Measurements from ENCODE around the gene AP2A1.

Gene AP2A1

GRCh38 chr19:49772850-49773432 is 6.1 kb downstream of the AP2A1 start:
- DNase-seq (ENCODE audit: low read depth) = no peak
- no peak for TF ChIP-seq CTCF (IDR thresholded peaks at IDR 0.05; ENCODE audit: control insufficient read depth, extremely low read depth, insufficient read depth)
- no peak overlapping the region for H3K4me3 ChIP-seq (ENCODE audit: low read depth, low read length)

GRCh38 chr19:49773663-49774350 is 7.0 kb downstream of the AP2A1 start:
- TF ChIP-seq CTCF (IDR thresholded peaks at IDR 0.05; ENCODE audit: control insufficient read depth, extremely low read depth, insufficient read depth) = no peak
- H3K4me3 ChIP-seq (ENCODE audit: low read depth, low read length) = no peak overlapping the region
- no peak for DNase-seq (ENCODE audit: low read depth)

GRCh38 chr19:49774969-49775368 is 8.2 kb downstream of the AP2A1 start:
- no peak for TF ChIP-seq CTCF (IDR thresholded peaks at IDR 0.05; ENCODE audit: control insufficient read depth, extremely low read depth, insufficient read depth)
- DNase-seq (ENCODE audit: low read depth) = no peak
- no peak overlapping the region for H3K4me3 ChIP-seq (ENCODE audit: low read depth, low read length)

- no peak overlapping the region for H3K4me3 ChIP-seq (ENCODE audit: low read depth, low read length)
- no peak for TF ChIP-seq CTCF (IDR thresholded peaks at IDR 0.05; ENCODE audit: control insufficient read depth, extremely low read depth, insufficient read depth)
- DNase-seq (ENCODE audit: low read depth) = no peak
These were observed 9.1 kb downstream of the AP2A1 start for GRCh38 chr19:49775742-49776370.

- TF ChIP-seq CTCF (IDR thresholded peaks at IDR 0.05; ENCODE audit: control insufficient read depth, extremely low read depth, insufficient read depth) = no peak
- DNase-seq (ENCODE audit: low read depth) = no peak
- H3K4me3 ChIP-seq (ENCODE audit: low read depth, low read length) = no peak overlapping the region
These were observed 9.6 kb downstream of the AP2A1 start for GRCh38 chr19:49776371-49776764.

GRCh38 chr19:49779731-49780555 is 13.1 kb downstream of the AP2A1 start:
- no peak overlapping the region for H3K4me3 ChIP-seq (ENCODE audit: low read depth, low read length)
- TF ChIP-seq CTCF (IDR thresholded peaks at IDR 0.05; ENCODE audit: control insufficient read depth, extremely low read depth, insufficient read depth) = no peak
- no peak for DNase-seq (ENCODE audit: low read depth)
